Measurements from ENCODE around the gene SLC39A11. TPM values are rescaled to one million over a fixed set of nuclear protein-coding genes. Genes with fewer than 3 reads are reported as not detected.

Gene SLC39A11
- total RNA-seq, 1 experiment from 2014 or later, result 15.2 TPM

DNA sequence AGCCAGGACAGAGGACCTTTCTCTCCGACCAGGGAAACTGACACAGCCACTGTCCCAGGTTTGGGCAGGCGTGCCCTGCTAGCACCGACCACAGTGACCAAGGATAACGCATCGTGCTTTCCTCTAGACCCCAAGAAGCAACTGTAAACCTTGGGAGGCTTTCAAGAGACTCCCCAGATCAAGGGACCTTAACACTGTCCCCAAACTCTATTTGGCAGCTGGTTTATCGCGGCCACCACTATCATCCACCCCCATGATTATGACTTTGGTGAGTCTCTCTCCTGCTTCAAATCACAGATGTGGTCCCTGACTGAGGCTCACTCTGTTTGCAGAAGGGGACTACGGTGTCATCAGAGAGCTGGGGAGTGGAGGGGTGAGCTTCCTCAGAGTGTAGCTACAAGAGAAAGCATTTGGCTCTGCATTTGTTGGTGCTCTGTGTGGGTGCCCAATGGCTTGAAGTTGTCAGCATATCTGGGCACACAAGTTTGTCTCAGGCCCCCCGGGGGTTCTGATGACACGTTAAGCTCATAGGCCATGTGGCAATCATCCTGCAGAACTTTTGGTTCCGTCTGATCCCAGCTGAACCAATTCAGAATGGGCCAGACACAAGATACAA is 408.0 kb downstream of the SLC39A11 start:
- H3K79me1 ChIP-seq (ENCODE audit: insufficient read depth, low read depth, low read length, poor library complexity, severe bottlenecking), result no peaks in the 10 kb centered on the region
- no peaks in the 10 kb centered on the region for H3K9me3 ChIP-seq (ENCODE audit: control insufficient read depth, low read depth, low read length)
- H3K56ac ChIP-seq (ENCODE audit: insufficient read length, low read depth, low read length), result no peak overlapping the region
- no peak overlapping the region for H4K5ac ChIP-seq (ENCODE audit: insufficient read length, low read depth, low read length)
- no peak overlapping the region for H2BK15ac ChIP-seq (ENCODE audit: low read depth, low read length)
- H3K18ac ChIP-seq (ENCODE audit: insufficient read length, low read depth, low read length), result no peak overlapping the region
- H3K23ac ChIP-seq (ENCODE audit: insufficient read length, low read depth, low read length), result no peak overlapping the region
- WGBS (ENCODE audit: extremely low coverage, insufficient read length, low lambda C conversion rate), result no CpG with 5 or more reads among the region's 11 CpGs
- no peak overlapping the region for H3K9ac ChIP-seq (ENCODE audit: extremely low read depth, insufficient read length, low read length)
- H3K27me3 ChIP-seq (ENCODE audit: insufficient read depth, low read length), result no peaks in the 10 kb centered on the region
- H2BK5ac ChIP-seq (ENCODE audit: insufficient read length, low read length), result no peak overlapping the region
- H2BK20ac ChIP-seq (ENCODE audit: low read depth, low read length, poor library complexity, severe bottlenecking), result no peak overlapping the region
- no peak for DNase-seq
- no peak overlapping the region for H4K8ac ChIP-seq (replicated peaks; ENCODE audit: insufficient read length, low read depth, low read length)
- H3K79me2 ChIP-seq (ENCODE audit: insufficient read depth, low read length), result no peaks in the 10 kb centered on the region
- Mint-ChIP-seq H3K9me3 (peaks cover 1 to 4% of the 10 kb centered on the region in 2 experiments; a peak in 3 of 5 replicates), H3K4me3 (no peak overlapping the region), H3K4me1 (peaks cover 11 to 12% of the 10 kb centered on the region in 2 experiments; a peak in 3 of 4 replicates), H3K27me3 (ENCODE audit: low read depth) (no peaks in the 10 kb centered on the region), H3K36me3 (ENCODE audit: insufficient read depth in 1 of 3, low read depth in 3 of 3) (no peaks in the 10 kb centered on the region; a peak in 2 of 7 replicates), H3K27ac (no peak overlapping the region)
- no peak overlapping the region for H2AK5ac ChIP-seq (ENCODE audit: insufficient read length, low read length)
- H3K23me2 ChIP-seq (ENCODE audit: insufficient read length, low read depth, low read length, poor library complexity, severe bottlenecking), result no peaks in the 10 kb centered on the region
- H2BK12ac ChIP-seq (ENCODE audit: insufficient read length, low read depth, low read length), result no peak overlapping the region
- no peak overlapping the region for H4K91ac ChIP-seq (ENCODE audit: insufficient read length, low read depth, low read length)
- H3T11ph ChIP-seq (ENCODE audit: low read length), result no peak overlapping the region
- no peak overlapping the region for H3K14ac ChIP-seq (ENCODE audit: insufficient read depth, low read length)
- no peak overlapping the region for H3K4me2 ChIP-seq (ENCODE audit: insufficient read depth, insufficient read length, low read length)
- no peaks in the 10 kb centered on the region for H3K4me1 ChIP-seq (ENCODE audit: insufficient read depth, low read length)
- no peak overlapping the region for H3K27ac ChIP-seq (ENCODE audit: insufficient read length, low read depth, low read length)
- H4K20me1 ChIP-seq (ENCODE audit: control insufficient read depth, insufficient read depth, insufficient read length), result no peaks in the 10 kb centered on the region
- H2AFZ ChIP-seq (ENCODE audit: low read length), result no peak overlapping the region
- H3K4ac ChIP-seq (ENCODE audit: low read depth, low read length), result no peak overlapping the region
- TF ChIP-seq, protein P1, sequence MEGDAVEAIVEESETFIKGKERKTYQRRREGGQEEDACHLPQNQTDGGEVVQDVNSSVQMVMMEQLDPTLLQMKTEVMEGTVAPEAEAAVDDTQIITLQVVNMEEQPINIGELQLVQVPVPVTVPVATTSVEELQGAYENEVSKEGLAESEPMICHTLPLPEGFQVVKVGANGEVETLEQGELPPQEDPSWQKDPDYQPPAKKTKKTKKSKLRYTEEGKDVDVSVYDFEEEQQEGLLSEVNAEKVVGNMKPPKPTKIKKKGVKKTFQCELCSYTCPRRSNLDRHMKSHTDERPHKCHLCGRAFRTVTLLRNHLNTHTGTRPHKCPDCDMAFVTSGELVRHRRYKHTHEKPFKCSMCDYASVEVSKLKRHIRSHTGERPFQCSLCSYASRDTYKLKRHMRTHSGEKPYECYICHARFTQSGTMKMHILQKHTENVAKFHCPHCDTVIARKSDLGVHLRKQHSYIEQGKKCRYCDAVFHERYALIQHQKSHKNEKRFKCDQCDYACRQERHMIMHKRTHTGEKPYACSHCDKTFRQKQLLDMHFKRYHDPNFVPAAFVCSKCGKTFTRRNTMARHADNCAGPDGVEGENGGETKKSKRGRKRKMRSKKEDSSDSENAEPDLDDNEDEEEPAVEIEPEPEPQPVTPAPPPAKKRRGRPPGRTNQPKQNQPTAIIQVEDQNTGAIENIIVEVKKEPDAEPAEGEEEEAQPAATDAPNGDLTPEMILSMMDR (conservative IDR thresholded peaks at IDR 0.05), result no peak
- H2BK120ac ChIP-seq (ENCODE audit: low read depth, low read length, poor library complexity, severe bottlenecking), result no peak overlapping the region
